Neural progenitor cell (in vitro differentiated cells): ENCODE measurements around the gene CTSD. TPM values are rescaled to one million over a fixed set of nuclear protein-coding genes. Genes with fewer than 3 reads are reported as not detected.

ENCODE experiments used
- DNase-seq: peaks from one replicate; pipeline ENCODE4 v3.0.0-alpha.2; 2016; ENCODE audit warnings: low spot score
- H2AFZ ChIP-seq: fragments of 200-600 bp; sonication (generic); replicated peaks from 2 replicates; pipeline ENCODE4 v1.6.1; 2016; ENCODE audit warnings: antibody characterized with exemption
- H3F3A ChIP-seq: fragments of 200-600 bp; sonication (generic); 2 replicates; pipeline ENCODE4 v1.6.1; 2016; ENCODE audit warnings: antibody characterized with exemption, low read depth
- H3K27ac ChIP-seq: fragments of 200-600 bp; sonication (generic); 2 replicates; pipeline ENCODE4 v1.5.1; 2016; ENCODE audit warnings: mild to moderate bottlenecking
- H3K27me3 ChIP-seq: fragments of 200-600 bp; sonication (generic); 2 replicates; pipeline ENCODE4 v1.6.1; 2016; ENCODE audit warnings: mild to moderate bottlenecking, moderate library complexity
- H3K36me3 ChIP-seq: fragments of 200-600 bp; sonication (generic); 2 replicates; pipeline ENCODE4 v1.5.1; 2016
- H3K4me1 ChIP-seq: fragments of 200-600 bp; sonication (generic); 2 replicates; pipeline ENCODE4 v1.6.1; 2016; ENCODE audit warnings: mixed run types
- H3K4me2 ChIP-seq: fragments of 200-600 bp; sonication (generic); 2 replicates; pipeline ENCODE4 v1.6.1; 2016
- H3K4me3 ChIP-seq: fragments of 200-600 bp; sonication (generic); 2 replicates; pipeline ENCODE4 v1.5.1; 2016
- H3K79me2 ChIP-seq: fragments of 200-600 bp; sonication (generic); 2 replicates; pipeline ENCODE4 v1.6.1; 2016; ENCODE audit warnings: low read depth
- H3K9ac ChIP-seq: fragments of 200-600 bp; sonication (generic); 2 replicates; pipeline ENCODE4 v1.6.1; 2016
- H3K9me3 ChIP-seq: fragments of 200-600 bp; sonication (generic); 2 replicates; pipeline ENCODE4 v1.5.1; 2016; ENCODE audit warnings: low read depth
- H4K20me1 ChIP-seq: fragments of 200-600 bp; sonication (generic); 2 replicates; pipeline ENCODE4 v1.6.1; 2016; ENCODE audit warnings: low read depth
- H3K27ac Mint-ChIP-seq: 3 replicates; pipeline ENCODE4 v1.8.0; 2021; ENCODE audit warnings: mixed read lengths
- H3K27me3 Mint-ChIP-seq: 2 replicates; pipeline ENCODE4 v1.8.0; 2022; ENCODE audit warnings: low read depth, mild to moderate bottlenecking, inconsistent platforms, moderate library complexity, mixed read lengths; ENCODE audit not compliant: insufficient read depth
- H3K36me3 Mint-ChIP-seq: 3 replicates; pipeline ENCODE4 v1.8.0; 2021; ENCODE audit warnings: mixed read lengths
- H3K4me1 Mint-ChIP-seq: 3 replicates; pipeline ENCODE4 v1.8.0; 2021; ENCODE audit warnings: mixed read lengths
- H3K4me3 Mint-ChIP-seq: 3 replicates; pipeline ENCODE4 v1.8.0; 2021; ENCODE audit warnings: mild to moderate bottlenecking, moderate library complexity, mixed read lengths
- H3K9me3 Mint-ChIP-seq: 3 replicates; pipeline ENCODE4 v1.8.0; 2020; ENCODE audit warnings: mixed read lengths
- CTCF ChIP-seq: fragments of 200-600 bp; sonication (generic); IDR thresholded peaks from 2 replicates; pipeline ENCODE4 v1.5.1; 2017; ENCODE audit warnings: antibody characterized with exemption, mild to moderate bottlenecking
- EZH2 ChIP-seq: fragments of 200-600 bp; sonication (generic); IDR thresholded peaks from 2 replicates; pipeline ENCODE4 v1.6.1; 2017; ENCODE audit warnings: antibody characterized with exemption, mild to moderate bottlenecking, moderate library complexity
- EZH2phosphoT487 ChIP-seq: fragments of 200-600 bp; sonication (generic); IDR thresholded peaks from 2 replicates; pipeline ENCODE4 v1.6.1; 2017; ENCODE audit warnings: antibody characterized with exemption
- total RNA-seq: library from RNA; depleted of rRNA; stranded (reverse); fragments of >200 nt; gene quantifications from 2 replicates; pipeline ENCODE4 v1.2.3, GENCODE V29; 2015; ENCODE audit warnings: low replicate concordance

The CTSD gene
- total RNA-seq, 1 donor from 2014 or later, result 38.2 TPM

GRCh38 chr11:1783725-1784529 is 20.2 kb upstream of the CTSD start:
- H3K27me3 Mint-ChIP-seq, result peaks cover 2% of the 10 kb centered on the region
- no peak for TF ChIP-seq EZH2
- TF ChIP-seq CTCF, result no peak
- TF ChIP-seq EZH2phosphoT487, result no peak
- Histone ChIP-seq H3K27me3 (no peaks in the 10 kb centered on the region), H3K4me1 (peaks cover 9% of the 10 kb centered on the region), H3K79me2 (no peaks in the 10 kb centered on the region), H2AFZ (no peak overlapping the region), H3K4me2 (no peak overlapping the region), H3K36me3 (no peaks in the 10 kb centered on the region), H3F3A (no peaks in the 10 kb centered on the region), H3K9me3 (no peaks in the 10 kb centered on the region), H3K27ac (no peak overlapping the region), H4K20me1 (no peaks in the 10 kb centered on the region), H3K9ac (no peak overlapping the region), H3K4me3 (no peak overlapping the region)
- H3K27ac Mint-ChIP-seq, result no peak overlapping the region
- H3K9me3 Mint-ChIP-seq, result peaks cover 7% of the 10 kb centered on the region
- no peaks in the 10 kb centered on the region for H3K36me3 Mint-ChIP-seq
- H3K4me1 Mint-ChIP-seq, result peaks cover 37% of the 10 kb centered on the region
- DNase-seq, result no peak
- H3K4me3 Mint-ChIP-seq, result no peak overlapping the region

- Histone ChIP-seq H3K27me3 (no peaks in the 10 kb centered on the region), H3K9me3 (no peaks in the 10 kb centered on the region), H3K27ac (no peak overlapping the region), H3K4me3 (no peak overlapping the region), H3K4me2 (no peak overlapping the region), H3K4me1 (peaks cover 9% of the 10 kb centered on the region), H2AFZ (no peak overlapping the region), H3K9ac (no peak overlapping the region), H3K79me2 (no peaks in the 10 kb centered on the region), H4K20me1 (no peaks in the 10 kb centered on the region), H3K36me3 (no peaks in the 10 kb centered on the region), H3F3A (no peaks in the 10 kb centered on the region)
- Mint-ChIP-seq H3K4me3 (no peak overlapping the region), H3K36me3 (no peaks in the 10 kb centered on the region), H3K27me3 (peaks cover 2% of the 10 kb centered on the region), H3K9me3 (peaks cover 5% of the 10 kb centered on the region), H3K4me1 (peaks cover 37% of the 10 kb centered on the region), H3K27ac (peak overlapping the region; percentile 88)
- no peak for TF ChIP-seq CTCF
- TF ChIP-seq EZH2phosphoT487, result no peak
- no peak for TF ChIP-seq EZH2
- DNase-seq, result no peak
Observed at GRCh38 chr11:1782831-1783724, 19.4 kb upstream of the CTSD start.

GRCh38 chr11:1782031-1782590 is 18.4 kb upstream of the CTSD start:
- H3K4me1 ChIP-seq, result peaks cover 9% of the 10 kb centered on the region
- no peaks in the 10 kb centered on the region for H4K20me1 ChIP-seq
- no peaks in the 10 kb centered on the region for H3F3A ChIP-seq
- TF ChIP-seq EZH2phosphoT487, result no peak
- TF ChIP-seq EZH2, result no peak
- TF ChIP-seq CTCF, result no peak
- H3K4me3 ChIP-seq, result no peak overlapping the region
- no peak overlapping the region for H3K4me2 ChIP-seq
- H3K27me3 ChIP-seq, result no peaks in the 10 kb centered on the region
- no peaks in the 10 kb centered on the region for H3K36me3 ChIP-seq
- H2AFZ ChIP-seq, result no peak overlapping the region
- peaks cover 5% of the 10 kb centered on the region for H3K27me3 Mint-ChIP-seq
- H3K79me2 ChIP-seq, result no peaks in the 10 kb centered on the region
- DNase-seq, result no peak
- H3K9ac ChIP-seq, result no peak overlapping the region
- H3K4me1 Mint-ChIP-seq, result peaks cover 37% of the 10 kb centered on the region
- H3K36me3 Mint-ChIP-seq, result no peaks in the 10 kb centered on the region
- no peak overlapping the region for H3K4me3 Mint-ChIP-seq
- no peak overlapping the region for H3K27ac Mint-ChIP-seq
- H3K9me3 Mint-ChIP-seq, result peaks cover 1% of the 10 kb centered on the region
- H3K9me3 ChIP-seq, result no peaks in the 10 kb centered on the region
- H3K27ac ChIP-seq, result no peak overlapping the region
